ENCODE results near the gene GSX1. TPM values are rescaled to one million over a fixed set of nuclear protein-coding genes. Genes with fewer than 3 reads are reported as not detected.

Gene GSX1
- total RNA-seq, 6 donors from 2014 or later, result not detected

DNA sequence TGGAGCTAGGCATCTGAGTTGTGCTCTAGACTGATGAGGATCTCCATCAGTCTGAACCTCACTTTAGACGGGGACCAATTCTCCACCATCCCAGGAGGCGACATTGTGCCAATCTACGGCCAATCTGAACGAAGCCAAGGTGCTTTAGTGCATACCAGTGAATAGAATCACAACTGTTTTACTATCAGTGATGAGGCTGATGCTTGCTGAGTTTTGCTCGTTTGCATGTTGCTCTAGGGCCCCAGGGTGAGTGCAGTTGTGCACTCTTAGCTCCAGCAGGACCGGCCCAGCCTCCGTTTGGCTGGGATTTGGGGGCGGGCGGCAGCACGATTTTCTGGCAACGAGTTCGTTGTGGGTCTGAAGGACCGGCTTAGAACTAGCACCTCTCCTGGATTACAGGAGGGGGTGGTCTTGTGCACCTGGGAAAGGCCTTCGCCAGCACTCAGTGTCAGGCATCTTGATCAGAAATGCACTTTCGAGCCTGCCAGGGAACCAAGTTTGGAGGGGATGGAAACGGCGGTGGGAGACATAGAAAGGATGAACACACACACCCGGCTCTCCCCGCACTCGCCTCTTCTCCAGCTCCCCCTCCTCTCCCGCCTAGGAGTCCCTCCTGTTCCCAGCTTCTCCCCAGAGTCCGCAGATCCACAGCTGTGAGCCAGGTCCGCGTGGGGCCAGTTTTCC, 4.4 kb downstream of the GSX1 start:
- Histone ChIP-seq H3K27ac (no peak overlapping the region), H3K36me3 (no peaks in the 10 kb centered on the region), H3K27me3 (peaks cover 3 to 59% (median 36%) of the 10 kb centered on the region in 4 donors), H3K4me1 (peaks cover 9 to 25% (median 14%) of the 10 kb centered on the region in 4 donors), H3K4me3 (no peak overlapping the region), H3K9me3 (no peaks in the 10 kb centered on the region)
- WGBS, 2 donors, result 0 to 2% methylated on average over 5 to 24 of the region's 24 CpGs
- DNase-seq (no peak), ATAC-seq (ENCODE audit: low FRiP score in 2 of 2) (no peak)
- TF ChIP-seq POLR2A (IDR thresholded peaks at IDR 0.05) (no peak), EP300 (IDR thresholded peaks at IDR 0.05) (no peak), POLR2AphosphoS5 (IDR thresholded peaks at IDR 0.05) (no peak)
- TF ChIP-seq, protein P1, sequence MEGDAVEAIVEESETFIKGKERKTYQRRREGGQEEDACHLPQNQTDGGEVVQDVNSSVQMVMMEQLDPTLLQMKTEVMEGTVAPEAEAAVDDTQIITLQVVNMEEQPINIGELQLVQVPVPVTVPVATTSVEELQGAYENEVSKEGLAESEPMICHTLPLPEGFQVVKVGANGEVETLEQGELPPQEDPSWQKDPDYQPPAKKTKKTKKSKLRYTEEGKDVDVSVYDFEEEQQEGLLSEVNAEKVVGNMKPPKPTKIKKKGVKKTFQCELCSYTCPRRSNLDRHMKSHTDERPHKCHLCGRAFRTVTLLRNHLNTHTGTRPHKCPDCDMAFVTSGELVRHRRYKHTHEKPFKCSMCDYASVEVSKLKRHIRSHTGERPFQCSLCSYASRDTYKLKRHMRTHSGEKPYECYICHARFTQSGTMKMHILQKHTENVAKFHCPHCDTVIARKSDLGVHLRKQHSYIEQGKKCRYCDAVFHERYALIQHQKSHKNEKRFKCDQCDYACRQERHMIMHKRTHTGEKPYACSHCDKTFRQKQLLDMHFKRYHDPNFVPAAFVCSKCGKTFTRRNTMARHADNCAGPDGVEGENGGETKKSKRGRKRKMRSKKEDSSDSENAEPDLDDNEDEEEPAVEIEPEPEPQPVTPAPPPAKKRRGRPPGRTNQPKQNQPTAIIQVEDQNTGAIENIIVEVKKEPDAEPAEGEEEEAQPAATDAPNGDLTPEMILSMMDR (IDR thresholded peaks at IDR 0.05), result no peak

GRCh38 chr13:27797228-27797624, 4.9 kb downstream of the GSX1 start:
- WGBS, 2 donors, result 0 to 2% methylated on average over 5 to 24 of the region's 24 CpGs
- DNase-seq, result peak in 1 of 2 donors; percentile 48
- H3K9me3 ChIP-seq, result no peaks in the 10 kb centered on the region
- H3K36me3 ChIP-seq, result no peaks in the 10 kb centered on the region
- no peak overlapping the region for H3K4me3 ChIP-seq
- no peak overlapping the region for H3K27ac ChIP-seq
- H3K4me1 ChIP-seq, result peaks cover 7 to 19% (median 9%) of the 10 kb centered on the region in 4 donors
- TF ChIP-seq EP300 (IDR thresholded peaks at IDR 0.05), result no peak
- no peak for TF ChIP-seq POLR2AphosphoS5 (IDR thresholded peaks at IDR 0.05)
- TF ChIP-seq POLR2A (IDR thresholded peaks at IDR 0.05), result no peak
- TF ChIP-seq, protein P1 (IDR thresholded peaks at IDR 0.05), result no peak
- H3K27me3 ChIP-seq, result peaks cover 3 to 54% (median 32%) of the 10 kb centered on the region in 4 donors
- no peak for ATAC-seq (ENCODE audit: low FRiP score in 2 of 2)

GRCh38 chr13:27806744-27807387, 14.6 kb downstream of the GSX1 start:
- H3K4me3 ChIP-seq, result no peak overlapping the region
- DNase-seq, result no peak
- no peaks in the 10 kb centered on the region for H3K27me3 ChIP-seq
- no peaks in the 10 kb centered on the region for H3K36me3 ChIP-seq
- H3K27ac ChIP-seq, result no peak overlapping the region
- ATAC-seq (ENCODE audit: low FRiP score in 2 of 2), result no peak
- H3K9me3 ChIP-seq, result no peaks in the 10 kb centered on the region
- no peaks in the 10 kb centered on the region for H3K4me1 ChIP-seq
- 36 to 37% methylated on average over 5 to 8 of the region's 8 CpGs for WGBS, 2 donors
- TF ChIP-seq, protein P1 (IDR thresholded peaks at IDR 0.05), result no peak
- TF ChIP-seq POLR2A (IDR thresholded peaks at IDR 0.05) (no peak), POLR2AphosphoS5 (IDR thresholded peaks at IDR 0.05) (no peak), EP300 (IDR thresholded peaks at IDR 0.05) (no peak)

DNA sequence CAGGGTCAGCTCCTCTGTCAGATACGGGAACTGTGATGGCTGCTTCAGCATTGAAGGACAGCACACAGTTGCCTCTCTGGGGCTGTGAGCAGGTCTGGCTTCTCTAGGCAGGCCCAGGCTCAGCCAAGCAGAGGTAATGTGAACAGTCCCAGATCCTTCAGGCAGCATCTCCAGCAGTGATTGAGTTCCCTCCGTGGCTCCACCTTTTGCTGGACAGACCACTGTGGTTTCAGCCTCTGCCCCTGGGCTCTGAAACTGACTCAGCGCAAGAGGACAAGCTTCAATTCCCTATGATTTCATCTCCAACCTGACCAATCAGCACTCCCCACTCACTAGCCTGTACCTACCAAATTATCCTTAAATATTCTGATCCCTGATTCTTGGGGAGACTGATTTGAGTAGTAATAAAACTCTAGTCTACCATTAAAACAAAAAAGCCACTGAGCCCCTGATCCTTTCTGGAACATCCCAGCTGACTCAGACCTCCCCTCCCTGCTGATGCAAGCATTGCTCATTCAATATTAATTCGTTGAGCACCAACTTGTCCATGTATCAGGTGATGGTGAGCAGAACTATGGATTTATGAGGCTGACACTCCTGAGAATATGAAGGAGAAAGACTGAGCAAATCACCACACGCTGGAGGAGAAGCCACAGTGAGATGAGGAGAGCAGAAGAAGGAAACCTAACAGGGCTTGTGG, 16.7 kb downstream of the GSX1 start:
- ATAC-seq (ENCODE audit: low FRiP score in 2 of 2) (no peak), DNase-seq (no peak)
- Histone ChIP-seq H3K9me3 (no peaks in the 10 kb centered on the region), H3K4me1 (no peaks in the 10 kb centered on the region), H3K4me3 (no peak overlapping the region), H3K27ac (no peak overlapping the region), H3K27me3 (no peaks in the 10 kb centered on the region), H3K36me3 (no peaks in the 10 kb centered on the region)
- TF ChIP-seq, protein P1 (IDR thresholded peaks at IDR 0.05), result no peak
- WGBS, 2 donors, result 66 to 70% methylated on average over 3 to 5 of the region's 5 CpGs
